Ammon's horn (tissue), 1 donor: ENCODE data around the gene ACADM.
A peak's percentile ranks its signal among the peaks of the same experiment; 100 is the strongest.
"Not testable (repeated sequence)": the region's sequence is repeated elsewhere in the genome, so short reads cannot be mapped to it uniquely, and the experiment has no call there.

Experiments used
- DNase-seq: peaks from one replicate; pipeline ENCODE4 v3.0.0-alpha.2; 2016; ENCODE audit warnings: low spot score

ACADM gene

DNA sequence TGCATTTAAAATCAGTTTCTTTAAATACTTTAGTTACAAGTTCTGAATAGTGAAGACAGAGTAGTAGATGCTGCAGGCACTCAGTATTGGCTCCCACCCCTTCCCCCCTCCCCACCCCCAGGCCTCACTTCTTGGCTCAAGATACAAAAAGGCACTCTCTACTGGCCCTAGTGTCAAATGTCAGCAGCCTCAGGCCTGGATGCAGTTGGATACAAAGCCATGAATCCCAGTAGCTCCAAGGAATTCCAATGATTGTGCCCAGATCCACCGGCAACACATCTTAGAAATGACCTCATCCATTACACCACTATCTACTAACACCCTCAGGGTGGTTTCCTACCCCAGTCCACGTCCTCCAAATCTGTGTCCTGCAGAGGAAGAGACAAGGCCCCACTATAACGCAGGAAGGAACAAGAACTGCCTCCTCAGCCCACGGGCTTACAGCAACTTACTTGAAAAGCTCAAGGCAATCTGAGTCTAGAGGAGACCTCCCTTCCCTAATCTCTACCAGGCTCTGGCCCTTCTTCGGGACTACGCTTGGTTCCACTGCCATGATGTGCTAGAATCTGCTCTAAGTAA is 17.6 kb downstream of the ACADM start:
- no peak for DNase-seq

DNA sequence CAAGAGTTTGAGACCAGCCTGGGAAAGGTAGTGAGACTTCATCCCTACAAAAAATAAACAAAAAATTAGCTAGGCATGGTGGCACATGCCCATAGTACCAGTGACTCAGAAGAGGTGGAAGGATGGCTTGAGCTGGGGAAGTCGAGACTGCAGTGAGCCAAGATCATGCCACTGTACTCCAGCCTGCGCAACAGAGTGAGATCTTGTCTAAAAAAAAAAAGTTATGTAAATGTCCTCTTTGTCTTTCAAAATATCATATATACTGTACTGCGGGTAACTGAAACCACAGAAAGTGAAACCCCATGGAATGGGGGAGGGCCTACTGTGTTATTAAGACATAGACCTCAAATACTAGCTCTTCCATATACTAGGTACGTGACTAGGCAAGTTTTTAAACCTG is 20.8 kb downstream of the ACADM start:
- no peak for DNase-seq

DNA sequence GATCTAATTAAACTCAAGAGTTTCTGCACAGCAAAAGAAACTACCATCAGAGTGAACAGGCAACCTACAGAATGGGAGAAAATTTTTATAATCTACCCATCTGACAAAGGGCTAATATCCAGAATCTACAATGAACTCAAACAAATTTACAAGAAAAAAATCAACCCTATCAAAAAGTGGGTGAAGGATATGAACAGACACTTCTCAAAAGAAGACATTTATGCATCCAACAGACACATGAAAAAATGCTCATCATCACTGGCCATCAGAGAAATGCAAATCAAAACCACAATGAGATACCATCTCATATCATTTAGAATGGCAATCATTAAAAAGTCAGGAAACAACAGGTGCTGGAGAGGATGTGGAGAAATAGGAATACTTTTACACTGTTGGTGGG is 32.7 kb downstream of the ACADM start:
- not testable (repeated sequence) for DNase-seq

DNA sequence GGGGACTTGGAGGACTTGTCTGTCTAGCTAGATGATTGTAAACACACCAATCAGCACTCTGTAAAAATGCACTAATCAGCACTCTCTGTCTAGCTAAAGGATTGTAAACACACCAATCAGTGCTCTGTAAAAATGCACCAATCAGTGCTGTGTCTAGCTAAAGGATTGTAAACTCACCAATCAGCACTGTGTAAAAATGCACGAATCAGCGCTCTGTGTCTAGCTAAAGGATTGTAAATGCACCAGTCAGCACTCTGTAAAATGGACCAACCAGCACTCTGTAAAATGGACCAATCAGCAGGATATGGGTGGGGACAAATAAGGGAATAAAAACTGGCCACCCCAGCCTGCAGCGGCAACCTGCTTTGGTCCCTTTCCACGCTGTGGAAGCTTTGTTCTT is 34.0 kb downstream of the ACADM start:
- not testable (repeated sequence) for DNase-seq

DNA sequence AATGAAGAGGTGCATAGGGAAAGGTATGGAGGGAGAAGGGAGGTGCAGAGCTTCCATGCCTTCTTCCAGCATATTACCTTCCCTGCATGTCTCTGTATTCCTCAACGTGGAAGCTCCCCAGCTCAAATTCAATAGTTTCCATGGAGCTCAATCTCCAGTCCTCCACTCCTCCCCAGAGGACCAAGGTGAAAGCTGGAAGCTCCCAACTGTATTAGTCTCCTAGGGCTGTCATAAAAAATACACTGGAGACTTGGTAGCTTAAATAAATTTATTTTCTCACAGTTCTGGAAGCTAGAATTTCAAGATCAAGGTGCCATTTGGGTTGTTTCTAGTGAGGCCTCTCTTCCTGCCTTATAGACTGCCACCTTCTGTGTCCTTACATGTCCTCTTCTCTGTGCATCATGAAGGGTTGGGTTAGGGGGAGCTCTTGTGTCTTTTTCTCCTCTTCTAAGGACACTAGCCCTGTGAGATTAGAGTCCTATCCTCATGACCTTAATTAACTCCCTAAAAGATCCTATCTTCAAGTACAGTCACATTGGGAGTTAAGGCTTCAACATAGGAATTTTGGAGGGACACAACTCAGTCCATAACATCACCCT is 39.6 kb downstream of the ACADM start:
- no peak for DNase-seq

DNA sequence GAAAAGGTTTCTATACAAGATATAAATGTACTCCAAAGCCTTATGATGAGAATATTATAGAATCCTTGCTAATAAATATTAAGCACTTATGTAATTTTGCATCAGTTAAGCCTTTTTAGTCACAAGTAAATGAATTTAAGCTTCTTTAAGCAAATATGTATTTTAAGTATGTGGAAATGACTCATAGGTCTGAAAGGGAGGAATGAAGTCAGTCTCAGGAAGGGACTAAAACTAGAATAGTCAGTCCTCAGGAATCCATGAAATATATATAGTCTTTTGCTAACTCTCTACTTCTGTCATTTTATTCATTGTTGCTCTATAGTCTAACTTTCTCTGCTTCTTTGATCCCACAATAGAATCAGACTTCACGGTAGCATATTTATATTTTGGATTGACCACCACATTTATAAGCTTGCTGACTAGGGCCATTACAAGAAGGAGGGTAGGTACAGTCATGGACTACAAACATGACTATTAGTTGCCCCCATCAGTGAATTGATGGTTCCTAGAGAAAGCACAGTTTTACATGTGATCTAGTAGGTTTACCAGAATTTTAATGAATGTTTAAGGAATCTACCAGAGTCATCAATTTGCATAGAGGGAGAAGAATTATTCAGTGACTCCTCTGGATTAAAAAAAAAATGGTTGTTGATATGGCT is 41.3 kb downstream of the ACADM start:
- DNase-seq = no peak

DNA sequence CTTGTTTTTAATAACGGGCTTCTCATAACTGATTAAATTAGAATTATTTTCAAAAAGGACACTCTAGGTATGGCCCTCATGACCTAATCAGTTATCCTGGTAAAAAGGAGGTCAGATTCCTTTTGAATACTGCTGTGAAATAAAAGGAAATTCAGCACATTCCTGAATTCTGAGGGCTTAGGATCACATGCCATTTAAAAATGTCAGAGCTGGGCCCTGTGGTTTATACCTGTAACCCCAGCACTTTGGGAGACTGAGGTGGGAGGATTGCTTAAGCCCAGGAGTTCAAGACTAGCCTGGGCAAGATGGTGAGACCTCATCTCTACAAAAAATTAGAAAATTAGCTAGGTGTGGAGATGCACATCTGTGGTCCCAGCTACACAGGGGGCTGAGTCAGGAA is 43.5 kb downstream of the ACADM start:
- no peak for DNase-seq

DNA sequence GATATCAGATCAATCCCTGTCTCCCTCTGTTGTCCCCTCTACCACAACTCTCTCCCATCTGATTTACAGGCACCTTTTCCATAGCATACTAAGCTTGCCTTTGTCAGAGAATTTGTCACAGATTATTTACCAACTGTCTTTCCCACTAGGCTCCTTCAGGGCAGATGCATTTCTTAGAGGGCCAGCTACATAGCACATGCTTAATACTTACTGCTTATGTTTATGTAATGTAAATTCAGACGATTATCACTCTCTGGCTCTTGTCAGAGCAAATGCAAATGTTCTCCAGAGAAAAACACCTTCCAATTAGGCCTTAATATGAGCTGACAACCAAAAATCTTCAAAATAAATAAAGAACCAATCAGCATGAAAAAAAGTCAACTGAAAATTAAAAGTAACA is 46.3 kb downstream of the ACADM start:
- no peak for DNase-seq

DNA sequence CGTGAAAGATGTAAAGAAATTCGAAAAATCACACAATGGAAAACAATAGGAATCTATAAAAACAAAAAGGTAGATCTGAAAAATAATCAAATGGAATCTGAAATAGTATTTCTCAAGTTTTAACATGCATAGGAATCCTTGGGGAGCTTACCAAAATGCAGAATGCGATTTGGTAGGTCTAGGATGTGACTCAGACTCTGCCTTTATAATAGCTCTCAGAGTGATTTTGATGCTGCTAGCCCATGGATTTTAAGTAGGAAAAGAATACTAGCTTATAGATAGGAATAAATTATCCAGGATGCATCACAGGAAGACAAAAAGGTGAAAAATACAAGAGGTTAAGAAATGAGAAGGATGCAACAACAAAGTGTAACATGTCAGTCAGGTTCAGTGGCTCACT is 47.5 kb downstream of the ACADM start:
- no peak for DNase-seq

DNA sequence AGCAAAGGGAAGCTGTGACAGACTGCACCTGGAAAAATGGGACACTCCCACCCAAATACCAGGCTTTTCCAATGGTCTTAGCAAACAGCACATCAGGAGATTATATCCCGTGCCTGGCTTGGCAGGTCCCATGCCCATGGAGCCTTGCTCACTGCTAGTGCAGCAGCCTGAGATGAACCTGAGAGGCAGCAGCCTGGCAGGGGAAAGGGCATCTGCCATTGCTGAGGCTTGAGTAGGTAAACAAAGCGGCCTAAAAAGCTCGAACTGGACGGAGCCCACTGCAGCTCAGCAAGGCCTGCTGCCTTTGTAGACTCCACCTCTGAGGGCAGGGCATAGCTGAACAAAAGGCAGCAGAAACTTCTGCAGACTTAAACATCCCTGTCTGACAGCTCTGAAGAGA is 53.3 kb downstream of the ACADM start:
- not testable (repeated sequence) for DNase-seq

DNA sequence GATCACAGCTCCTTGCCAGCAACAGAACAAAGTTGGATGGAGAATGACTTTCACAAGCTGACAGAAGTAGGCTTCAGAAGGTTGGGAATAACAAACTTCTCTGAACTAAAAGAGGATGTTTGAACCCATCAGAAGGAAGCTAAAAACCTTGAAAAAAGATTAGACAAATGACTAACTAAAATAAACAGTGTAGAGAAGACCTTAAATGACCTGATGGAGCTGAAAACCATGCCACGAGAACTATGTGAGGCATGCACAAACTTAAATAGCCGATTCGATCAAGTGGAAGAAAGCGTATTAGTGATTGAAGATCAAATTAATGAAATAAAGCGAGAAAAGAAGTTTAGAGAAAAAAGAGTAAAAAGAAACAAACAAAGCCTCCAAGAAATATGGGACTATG is 54.2 kb downstream of the ACADM start:
- not testable (repeated sequence) for DNase-seq

DNA sequence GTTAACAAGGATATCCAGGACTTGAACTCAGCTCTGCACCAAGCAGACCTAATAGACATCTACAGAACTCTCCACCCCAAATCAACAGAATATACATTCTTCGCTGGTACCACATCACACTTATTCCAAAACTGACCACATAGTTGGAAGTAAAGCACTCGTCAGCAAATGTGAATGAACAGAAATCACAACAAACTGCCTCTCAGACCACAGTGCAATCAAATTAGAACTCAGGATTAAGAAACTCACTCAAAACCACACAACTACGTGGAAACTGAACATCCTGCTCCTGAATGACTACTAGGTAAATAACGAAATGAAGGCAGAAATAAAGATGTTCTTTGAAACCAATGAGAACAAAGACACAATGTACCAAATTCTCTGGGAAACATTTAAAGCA is 55.7 kb downstream of the ACADM start:
- not testable (repeated sequence) for DNase-seq

DNA sequence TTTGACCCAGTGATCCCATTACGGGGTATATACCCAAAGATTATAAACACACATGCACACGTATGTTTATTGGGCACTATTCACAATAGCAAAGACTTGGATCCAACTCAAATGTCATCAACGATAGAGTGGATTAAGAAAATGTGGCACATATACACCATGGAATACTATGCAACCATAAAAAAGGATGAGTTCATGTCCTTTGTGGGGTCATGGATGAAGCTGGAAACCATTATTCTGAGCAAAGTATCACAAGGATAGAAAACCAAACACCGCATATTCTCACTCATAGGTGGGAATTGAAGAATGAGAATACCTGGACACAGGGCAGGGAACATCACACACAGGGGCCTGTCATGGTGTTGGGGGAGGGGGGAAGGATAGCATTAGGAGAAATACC is 59.4 kb downstream of the ACADM start:
- not testable (repeated sequence) for DNase-seq

DNA sequence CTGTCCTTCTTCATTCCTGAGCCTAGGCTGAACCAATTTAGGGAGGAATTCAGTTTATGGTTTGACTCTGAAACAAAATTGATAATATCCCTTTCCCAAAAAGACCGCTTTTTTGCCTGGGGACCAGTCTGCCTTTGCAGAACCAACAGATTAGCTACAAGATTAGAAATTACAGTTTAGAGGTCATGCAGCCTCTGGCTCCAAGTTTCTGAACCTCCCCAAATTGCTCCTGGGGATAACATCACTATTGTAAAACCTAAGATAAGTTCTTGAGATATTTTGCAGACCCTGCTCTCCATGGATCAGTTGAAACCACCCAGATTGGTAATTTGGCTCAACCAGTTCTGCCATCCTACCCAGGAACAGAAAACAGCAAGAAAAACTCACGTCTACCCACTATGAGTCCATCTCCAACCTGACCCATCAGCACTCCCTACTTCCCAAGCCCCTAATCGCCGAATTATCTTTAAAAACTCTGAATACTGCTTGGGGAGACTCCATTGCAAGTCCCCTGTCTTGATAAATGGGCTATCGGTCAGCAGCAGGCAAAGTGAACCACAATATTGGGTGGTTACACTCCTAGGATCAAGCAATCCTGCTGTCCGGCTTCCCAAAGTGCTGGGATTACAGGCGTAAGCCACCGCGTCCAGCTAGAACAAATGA is 60.9 kb downstream of the ACADM start:
- no peak for DNase-seq

DNA sequence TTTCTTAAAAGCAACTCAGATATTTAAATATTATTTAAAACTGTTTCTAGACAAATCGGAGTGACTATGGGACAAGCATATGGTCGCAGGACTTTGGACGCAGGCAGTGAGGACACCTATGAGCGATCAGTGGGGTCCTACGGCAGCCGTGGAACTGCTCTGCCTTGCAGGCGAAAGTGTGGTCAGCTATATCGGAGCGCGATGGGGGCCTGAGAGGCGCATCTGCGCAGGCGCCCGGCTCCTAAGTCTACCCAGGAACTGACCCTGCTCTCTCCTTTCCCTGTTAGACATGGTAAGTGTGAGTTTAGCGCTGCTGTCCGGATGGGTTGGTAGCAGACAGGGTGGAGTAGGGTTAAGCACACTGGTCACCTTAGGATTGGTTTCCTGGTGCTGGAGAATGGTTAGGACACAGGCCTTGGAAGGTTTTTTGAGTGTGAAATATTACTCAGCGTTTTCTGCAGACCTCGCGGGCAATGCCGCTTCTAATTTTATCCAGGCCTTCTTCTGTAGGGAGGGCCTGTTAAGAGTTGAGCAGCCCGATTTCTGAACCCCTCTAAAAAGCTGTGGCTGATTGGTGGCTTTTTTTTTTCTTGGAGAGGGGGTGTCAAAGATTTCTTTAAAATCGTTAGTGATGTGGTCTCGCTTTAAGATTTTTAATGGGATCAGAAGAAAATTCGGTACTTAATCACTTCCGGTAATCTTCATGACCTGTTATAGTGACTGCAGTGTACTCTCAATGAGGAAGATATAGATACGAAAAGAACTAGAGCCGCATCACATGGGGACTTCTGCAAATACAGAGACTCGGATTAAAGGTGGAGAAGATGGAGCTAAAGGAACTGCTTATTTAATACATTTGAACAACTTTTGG is 61.7 kb downstream of the ACADM start, which contains the start of gene RABGGTB:
RABGGTB (plus strand) TSS at position 274 of the 871 bp plus-strand sequence; CDS start at position 290, 16 bp downstream.
- DNase-seq = peak; percentile 97

DNA sequence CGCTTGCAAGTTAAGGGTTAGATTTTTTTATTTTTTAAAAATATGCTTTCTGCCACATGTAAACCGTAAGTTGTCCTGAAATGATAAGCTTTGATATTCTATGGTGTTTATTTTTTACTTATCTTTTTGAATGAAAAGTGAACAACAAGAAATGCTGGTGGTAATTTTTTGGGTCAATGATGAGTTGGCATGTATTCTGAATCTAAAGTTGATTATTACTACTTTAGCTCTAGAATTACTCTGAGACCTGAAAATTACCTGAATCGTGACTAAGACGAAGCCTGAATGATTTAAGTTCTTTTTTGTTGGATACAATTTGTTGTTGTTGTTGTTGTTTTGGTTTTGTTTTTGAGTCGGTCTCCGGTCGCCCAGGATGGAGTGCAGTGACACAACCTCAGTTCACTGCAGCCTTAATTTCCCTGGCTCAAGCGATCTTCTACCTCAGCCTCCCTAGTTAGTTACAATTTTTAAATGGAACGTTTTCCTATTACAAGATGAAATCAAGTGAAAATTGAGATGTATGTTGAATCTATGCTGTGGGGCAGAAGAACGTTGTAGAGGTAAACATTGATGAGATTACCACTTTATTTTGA is 62.5 kb downstream of the ACADM start:
- DNase-seq = no peak

DNA sequence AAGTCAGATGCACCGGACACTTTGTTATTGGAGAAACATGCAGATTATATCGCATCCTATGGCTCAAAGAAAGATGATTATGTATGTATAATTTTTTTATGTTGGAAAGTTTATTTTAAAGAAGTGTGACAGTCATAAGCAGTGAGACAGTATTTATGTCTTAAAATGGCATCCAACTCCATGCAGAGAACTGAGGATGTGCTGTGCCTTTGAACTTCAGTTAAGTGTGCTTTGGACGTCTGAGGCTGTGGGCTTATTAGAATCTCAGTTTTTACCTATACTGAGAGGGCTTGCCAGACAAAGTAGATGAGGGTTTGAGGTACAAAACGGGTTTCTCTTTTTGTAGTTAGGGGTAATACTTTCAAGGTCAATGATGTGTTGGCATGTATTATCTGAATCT is 63.0 kb downstream of the ACADM start:
- DNase-seq = no peak

DNA sequence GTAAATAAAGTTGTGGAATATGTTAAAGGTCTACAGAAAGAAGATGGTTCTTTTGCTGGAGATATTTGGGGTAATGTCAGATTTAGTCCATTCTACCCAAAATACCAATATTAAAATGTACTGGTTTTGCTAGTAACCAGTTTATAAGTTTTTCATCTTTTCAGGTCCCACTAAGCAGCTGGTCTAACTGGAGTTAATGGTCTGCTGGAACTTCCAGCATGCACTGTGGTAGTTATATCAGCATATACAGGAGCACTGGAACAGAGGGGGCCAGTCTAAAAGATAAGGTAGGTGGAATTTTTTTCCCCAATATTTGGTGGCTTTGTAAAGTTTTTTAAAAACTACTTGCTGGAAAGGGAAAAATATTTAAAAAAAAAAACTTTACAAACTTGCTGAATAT is 65.5 kb downstream of the ACADM start:
- DNase-seq = no peak

DNA sequence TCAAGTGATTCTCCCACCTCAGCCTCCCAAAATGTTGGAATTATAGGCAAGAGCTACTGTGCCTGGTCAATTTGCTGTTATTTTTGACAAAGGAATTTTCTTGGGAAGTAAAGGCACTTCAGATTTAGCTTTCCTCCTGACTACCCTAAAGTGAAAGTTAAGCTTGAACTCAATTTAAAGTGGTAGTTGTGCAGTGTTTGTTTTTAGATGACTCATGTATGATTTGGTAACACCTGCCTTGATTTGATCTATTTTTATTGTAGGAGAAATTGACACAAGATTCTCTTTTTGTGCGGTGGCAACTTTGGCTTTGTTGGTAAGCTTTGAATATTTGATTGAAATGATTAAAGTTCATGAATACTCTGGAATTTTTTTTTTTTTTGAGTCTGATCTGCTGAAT is 66.5 kb downstream of the ACADM start:
- DNase-seq = no peak

DNA sequence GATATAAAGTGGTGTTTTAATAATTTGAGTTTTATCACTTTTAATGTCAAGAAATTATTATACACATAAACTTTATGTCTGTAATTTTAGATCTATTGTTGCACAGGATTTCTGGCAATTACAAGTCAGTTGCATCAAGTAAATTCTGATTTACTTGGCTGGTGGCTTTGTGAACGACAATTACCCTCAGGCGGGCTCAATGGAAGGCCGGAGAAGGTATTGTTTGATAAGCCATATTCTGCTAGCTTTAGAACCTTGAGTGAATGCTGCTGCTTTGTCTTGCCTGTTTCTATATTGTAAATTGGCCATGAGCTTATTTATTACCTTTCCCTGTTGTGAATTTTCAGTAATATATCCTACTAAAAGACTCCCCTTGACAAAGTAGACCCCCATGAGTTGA is 67.6 kb downstream of the ACADM start:
- DNase-seq = no peak

DNA sequence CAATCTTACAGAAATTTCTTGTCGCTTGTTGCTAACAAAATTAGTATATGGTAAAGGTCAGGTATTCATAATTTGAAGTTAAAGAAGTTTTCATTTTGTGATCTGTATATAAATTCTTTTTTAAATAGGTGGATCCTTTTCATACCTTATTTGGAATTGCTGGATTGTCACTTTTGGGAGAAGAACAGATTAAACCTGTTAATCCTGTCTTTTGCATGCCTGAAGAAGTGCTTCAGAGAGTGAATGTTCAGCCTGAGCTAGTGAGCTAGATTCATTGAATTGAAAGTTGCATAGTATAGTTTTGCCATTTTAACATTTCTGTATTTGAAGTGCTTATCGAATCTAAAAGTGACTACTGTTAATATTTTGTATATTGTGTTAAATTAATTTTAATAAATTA is 69.9 kb downstream of the ACADM start:
- DNase-seq = no peak

DNA sequence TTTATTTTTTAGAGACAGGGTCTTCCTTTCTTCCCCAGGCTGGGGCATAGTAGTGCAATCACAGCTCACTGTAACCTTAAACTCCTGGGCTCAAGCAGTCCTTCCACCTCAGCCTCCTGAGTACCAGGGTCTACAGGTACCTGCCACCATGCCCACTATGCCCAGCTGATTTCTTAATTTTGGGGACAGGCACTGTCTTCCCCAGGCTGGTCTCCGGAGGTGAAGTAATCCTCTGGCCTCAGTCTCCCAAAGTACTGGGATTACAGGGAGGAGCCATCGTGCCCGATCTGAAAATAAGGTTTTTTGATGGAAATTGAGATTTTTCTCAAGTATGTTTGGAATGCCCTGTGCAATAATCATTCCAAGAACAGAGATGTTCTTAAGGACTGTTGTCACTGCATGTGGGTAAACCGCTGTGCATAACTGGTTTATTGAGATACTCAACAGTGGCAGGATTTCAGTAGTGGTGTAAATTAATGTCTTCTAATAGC is 71.2 kb downstream of the ACADM start:
- no peak for DNase-seq
